ENCODE data around the gene CFAP47. TPM values are rescaled to one million over a fixed set of nuclear protein-coding genes. Genes with fewer than 3 reads are reported as not detected.
"Not testable (repeated sequence)": the region's sequence is repeated elsewhere in the genome, so short reads cannot be mapped to it uniquely, and the experiment has no call there.

The CFAP47 gene
- not detected in 2 replicates for total RNA-seq

GRCh38 chrX:35919536-35920309 is at the start of gene CFAP47:
CFAP47 (plus strand) TSS chrX:35919734; CDS start chrX:35919800, 66 bp downstream.
- DNase-seq (ENCODE audit: low read depth, low spot score) = no peak

GRCh38 chrX:35880601-35881000 is 38.9 kb upstream of the CFAP47 start:
- no peak for DNase-seq (ENCODE audit: low read depth, low spot score)

GRCh38 chrX:35886135-35886534 is 33.4 kb upstream of the CFAP47 start:
- DNase-seq (ENCODE audit: low read depth, low spot score) = no peak

- DNase-seq (ENCODE audit: low read depth, low spot score) = no peak
These were observed 28.8 kb upstream of the CFAP47 start for GRCh38 chrX:35890699-35891098.

- not testable (repeated sequence) for DNase-seq (ENCODE audit: low read depth, low spot score)
These were observed 67.3 kb downstream of the CFAP47 start for GRCh38 chrX:35986816-35987215.

- no peak for DNase-seq (ENCODE audit: low read depth, low spot score)
These were observed 87.7 kb downstream of the CFAP47 start for GRCh38 chrX:36007207-36007606.

GRCh38 chrX:36019125-36019524 is 99.6 kb downstream of the CFAP47 start:
- no peak for DNase-seq (ENCODE audit: low read depth, low spot score)

- DNase-seq (ENCODE audit: low read depth, low spot score) = no peak
These were observed 116.0 kb downstream of the CFAP47 start for GRCh38 chrX:36035550-36035949.

GRCh38 chrX:36062778-36063177 is 143.2 kb downstream of the CFAP47 start:
- DNase-seq (ENCODE audit: low read depth, low spot score) = no peak

GRCh38 chrX:36071061-36071460 is 151.5 kb downstream of the CFAP47 start:
- DNase-seq (ENCODE audit: low read depth, low spot score) = no peak

GRCh38 chrX:36075009-36075408 is 155.5 kb downstream of the CFAP47 start:
- not testable (repeated sequence) for DNase-seq (ENCODE audit: low read depth, low spot score)

GRCh38 chrX:36083256-36083655 is 163.7 kb downstream of the CFAP47 start:
- no peak for DNase-seq (ENCODE audit: low read depth, low spot score)

GRCh38 chrX:36087366-36087765 is 167.8 kb downstream of the CFAP47 start:
- DNase-seq (ENCODE audit: low read depth, low spot score) = no peak

- not testable (repeated sequence) for DNase-seq (ENCODE audit: low read depth, low spot score)
These were observed 169.4 kb downstream of the CFAP47 start for GRCh38 chrX:36088939-36089338.

- DNase-seq (ENCODE audit: low read depth, low spot score) = no peak
These were observed 182.9 kb downstream of the CFAP47 start for GRCh38 chrX:36102425-36102824.

GRCh38 chrX:36116222-36116621 is 196.7 kb downstream of the CFAP47 start:
- DNase-seq (ENCODE audit: low read depth, low spot score) = no peak

GRCh38 chrX:36159254-36159653 is 239.7 kb downstream of the CFAP47 start:
- no peak for DNase-seq (ENCODE audit: low read depth, low spot score)

- no peak for DNase-seq (ENCODE audit: low read depth, low spot score)
These were observed 240.5 kb downstream of the CFAP47 start for GRCh38 chrX:36160081-36160480.

GRCh38 chrX:36198575-36198974 is 279.0 kb downstream of the CFAP47 start:
- DNase-seq (ENCODE audit: low read depth, low spot score) = no peak

GRCh38 chrX:36199928-36200327 is 280.4 kb downstream of the CFAP47 start:
- DNase-seq (ENCODE audit: low read depth, low spot score) = no peak

- DNase-seq (ENCODE audit: low read depth, low spot score) = no peak
These were observed 295.4 kb downstream of the CFAP47 start for GRCh38 chrX:36214924-36215323.

- DNase-seq (ENCODE audit: low read depth, low spot score) = no peak
These were observed 299.3 kb downstream of the CFAP47 start for GRCh38 chrX:36218801-36219200.

- not testable (repeated sequence) for DNase-seq (ENCODE audit: low read depth, low spot score)
These were observed 315.4 kb downstream of the CFAP47 start for GRCh38 chrX:36234840-36235528.

Data from pulmonary artery endothelial cell (primary cell).